ENCODE data around the gene BPIFB1.

BPIFB1 gene

DNA sequence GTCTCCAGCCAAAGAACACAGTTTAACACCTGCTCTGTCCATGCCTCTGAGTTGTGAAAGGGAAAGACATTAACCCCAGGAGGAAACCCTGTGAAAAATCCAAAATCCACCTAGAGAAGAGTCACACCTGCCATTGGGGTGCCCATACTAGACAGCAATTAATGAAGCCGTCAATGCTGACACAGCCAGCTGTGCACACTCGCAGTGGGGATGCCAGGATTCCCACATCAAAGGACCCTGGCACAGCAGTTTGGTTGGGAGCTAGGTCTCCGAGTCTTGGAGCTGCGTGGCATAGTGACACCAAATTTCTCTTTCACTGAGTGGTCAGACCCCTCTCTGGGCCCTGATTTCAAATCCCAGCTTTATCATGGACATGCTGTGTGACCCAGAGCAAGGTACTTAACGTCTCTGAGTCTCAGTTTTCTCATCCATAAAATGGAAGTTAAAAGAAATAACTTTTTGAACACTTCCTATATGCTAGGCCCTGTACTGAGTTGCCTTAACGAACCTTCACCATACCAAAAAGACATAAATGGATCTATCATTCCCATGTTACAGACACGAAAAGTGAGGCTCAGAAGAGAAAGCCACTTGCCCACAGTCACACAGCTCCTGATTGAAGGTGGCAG, 30.8 kb downstream of the BPIFB1 start:
- no peak overlapping the region for H3K4me3 ChIP-seq (ENCODE audit: low read depth, low read length)
- TF ChIP-seq, protein P1, sequence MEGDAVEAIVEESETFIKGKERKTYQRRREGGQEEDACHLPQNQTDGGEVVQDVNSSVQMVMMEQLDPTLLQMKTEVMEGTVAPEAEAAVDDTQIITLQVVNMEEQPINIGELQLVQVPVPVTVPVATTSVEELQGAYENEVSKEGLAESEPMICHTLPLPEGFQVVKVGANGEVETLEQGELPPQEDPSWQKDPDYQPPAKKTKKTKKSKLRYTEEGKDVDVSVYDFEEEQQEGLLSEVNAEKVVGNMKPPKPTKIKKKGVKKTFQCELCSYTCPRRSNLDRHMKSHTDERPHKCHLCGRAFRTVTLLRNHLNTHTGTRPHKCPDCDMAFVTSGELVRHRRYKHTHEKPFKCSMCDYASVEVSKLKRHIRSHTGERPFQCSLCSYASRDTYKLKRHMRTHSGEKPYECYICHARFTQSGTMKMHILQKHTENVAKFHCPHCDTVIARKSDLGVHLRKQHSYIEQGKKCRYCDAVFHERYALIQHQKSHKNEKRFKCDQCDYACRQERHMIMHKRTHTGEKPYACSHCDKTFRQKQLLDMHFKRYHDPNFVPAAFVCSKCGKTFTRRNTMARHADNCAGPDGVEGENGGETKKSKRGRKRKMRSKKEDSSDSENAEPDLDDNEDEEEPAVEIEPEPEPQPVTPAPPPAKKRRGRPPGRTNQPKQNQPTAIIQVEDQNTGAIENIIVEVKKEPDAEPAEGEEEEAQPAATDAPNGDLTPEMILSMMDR (IDR thresholded peaks at IDR 0.05; ENCODE audit: low read depth, low read length, missing control alignments), result no peak
- in situ Hi-C loops (cut with HindIII; ENCODE audit: low sequenced_read_pairs), result no loop called here
- DNase-seq (ENCODE audit: low read depth), result no peak

DNA sequence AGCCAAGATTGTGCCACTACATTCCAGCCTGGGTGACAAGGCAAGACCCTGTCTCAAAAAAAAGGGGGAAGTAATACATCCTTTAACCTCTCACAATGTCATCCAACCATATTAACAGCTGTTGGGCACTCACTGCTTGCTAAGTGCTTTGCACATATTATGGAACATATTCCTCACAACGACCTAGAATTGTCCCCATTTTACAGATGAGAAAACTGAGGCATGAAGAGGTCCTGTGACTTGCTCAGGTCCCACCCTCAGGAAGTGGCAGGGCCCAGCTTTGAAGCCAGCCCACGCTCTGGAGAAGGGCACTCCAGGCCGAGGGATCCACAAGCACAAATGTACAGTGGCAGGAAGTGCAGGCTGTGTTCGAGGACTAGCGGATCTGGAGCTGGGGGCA, 33.3 kb downstream of the BPIFB1 start:
- no peak overlapping the region for H3K4me3 ChIP-seq (ENCODE audit: low read depth, low read length)
- no peak for DNase-seq (ENCODE audit: low read depth)
- TF ChIP-seq, protein P1 (IDR thresholded peaks at IDR 0.05; ENCODE audit: low read depth, low read length, missing control alignments), result no peak
- in situ Hi-C loops (cut with HindIII; ENCODE audit: low sequenced_read_pairs), result no loop called here

DNA sequence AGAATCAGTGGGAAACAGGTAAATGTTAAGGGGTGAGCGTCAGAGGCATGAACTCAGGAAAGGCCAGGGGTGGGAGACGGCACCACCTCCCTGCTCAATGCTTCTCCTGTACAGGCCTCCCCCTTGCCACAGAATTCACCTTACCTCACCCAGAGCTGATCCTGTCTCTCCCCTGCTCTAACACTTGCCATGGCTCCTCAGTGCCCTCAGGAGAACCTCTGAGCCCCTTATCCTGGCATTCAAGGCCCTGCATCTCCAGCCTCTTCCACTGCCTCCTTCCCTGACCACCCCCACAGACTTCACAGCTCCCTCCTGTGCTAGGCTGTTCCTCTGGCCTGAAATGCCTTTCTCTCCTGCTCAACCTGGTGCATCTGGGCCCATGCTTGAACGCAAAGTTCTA, 33.9 kb downstream of the BPIFB1 start:
- in situ Hi-C loops (cut with HindIII; ENCODE audit: low sequenced_read_pairs), result no loop called here
- DNase-seq (ENCODE audit: low read depth), result no peak
- TF ChIP-seq, protein P1 (IDR thresholded peaks at IDR 0.05; ENCODE audit: low read depth, low read length, missing control alignments), result no peak
- H3K4me3 ChIP-seq (ENCODE audit: low read depth, low read length), result no peak overlapping the region

DNA sequence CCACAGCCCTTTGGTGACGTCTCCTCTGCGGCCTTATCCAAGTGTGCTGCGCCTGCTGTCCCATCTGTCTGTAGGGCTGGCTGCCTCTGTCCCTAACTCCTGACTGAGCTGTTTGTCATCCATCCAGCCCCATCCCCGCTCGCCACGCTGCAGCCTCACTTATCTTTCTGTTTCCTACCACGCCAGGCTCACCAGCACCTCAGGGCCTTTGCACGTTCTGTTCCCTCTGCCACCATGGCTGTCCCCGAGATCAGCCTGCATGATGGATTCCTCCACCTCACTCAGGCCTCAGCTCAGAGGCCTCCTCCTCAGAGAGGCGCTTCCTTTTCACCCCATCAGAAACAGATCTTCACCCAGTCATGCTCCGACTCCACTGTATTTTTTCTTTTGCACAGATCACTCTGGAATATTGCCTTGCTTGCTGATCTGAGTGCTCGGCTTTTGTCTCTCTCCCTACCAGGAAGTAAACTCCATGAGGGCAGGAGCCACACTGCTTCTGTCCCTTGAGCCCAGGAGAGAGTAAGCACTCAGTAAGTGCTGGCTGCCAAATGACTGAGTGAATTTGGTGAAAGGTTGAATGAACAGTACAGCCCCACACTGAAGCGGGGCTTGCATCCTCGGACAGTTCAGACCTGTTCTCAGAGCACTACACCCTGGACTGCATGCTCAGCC, 34.5 kb downstream of the BPIFB1 start:
- H3K4me3 ChIP-seq (ENCODE audit: low read depth, low read length), result no peak overlapping the region
- in situ Hi-C loops (cut with HindIII; ENCODE audit: low sequenced_read_pairs), result no loop called here
- TF ChIP-seq, protein P1 (IDR thresholded peaks at IDR 0.05; ENCODE audit: low read depth, low read length, missing control alignments), result no peak
- no peak for DNase-seq (ENCODE audit: low read depth)

DNA sequence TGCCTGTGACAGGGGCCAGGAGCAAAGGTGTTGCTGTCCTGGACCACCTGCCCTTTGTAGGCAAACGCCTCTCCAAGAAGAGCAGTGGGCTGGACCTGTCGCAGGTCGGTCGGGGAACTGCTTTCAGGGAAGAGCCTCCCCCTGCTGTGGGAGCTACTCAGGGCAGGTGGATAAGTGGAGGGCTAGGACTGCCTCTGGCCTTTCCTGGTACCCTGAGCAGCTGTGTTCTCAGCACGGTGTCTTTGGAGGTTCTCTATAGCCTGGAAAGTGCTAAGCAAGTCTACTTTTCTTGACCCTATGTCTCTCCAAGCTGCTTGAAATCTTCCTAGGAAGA, 35.0 kb downstream of the BPIFB1 start:
- TF ChIP-seq, protein P1 (IDR thresholded peaks at IDR 0.05; ENCODE audit: low read depth, low read length, missing control alignments), result no peak
- DNase-seq (ENCODE audit: low read depth), result no peak
- in situ Hi-C loops (cut with HindIII; ENCODE audit: low sequenced_read_pairs), result no loop called here
- H3K4me3 ChIP-seq (ENCODE audit: low read depth, low read length), result no peak overlapping the region

DNA sequence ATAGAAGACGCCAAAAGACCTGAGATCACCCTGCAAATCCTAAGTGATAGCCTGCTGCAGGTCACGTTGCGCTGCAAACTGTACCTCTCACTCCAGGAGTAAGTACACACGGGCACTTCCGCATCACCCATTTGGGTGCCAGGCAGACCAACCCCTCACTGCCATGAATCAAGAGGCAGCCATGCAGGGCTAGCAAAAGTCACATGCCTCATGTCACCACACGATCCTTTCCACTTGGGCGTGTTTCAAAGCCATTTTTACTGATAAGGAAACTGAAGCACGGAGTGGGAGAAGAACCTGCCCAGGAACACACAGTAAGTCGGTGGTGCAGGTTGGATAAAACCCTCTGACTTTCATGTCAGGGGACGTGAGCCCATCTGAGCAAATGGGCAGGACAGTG, 37.0 kb downstream of the BPIFB1 start:
- in situ Hi-C loops (cut with HindIII; ENCODE audit: low sequenced_read_pairs), result no loop called here
- no peak overlapping the region for H3K4me3 ChIP-seq (ENCODE audit: low read depth, low read length)
- TF ChIP-seq, protein P1 (IDR thresholded peaks at IDR 0.05; ENCODE audit: low read depth, low read length, missing control alignments), result no peak
- DNase-seq (ENCODE audit: low read depth), result no peak
